Gastrocnemius medialis (tissue), 4 donors: ENCODE results near the gene PPP2R3B. TPM values are rescaled to one million over a fixed set of nuclear protein-coding genes. Genes with fewer than 3 reads are reported as not detected.

ENCODE experiments used
- ATAC-seq, 2 donors: fragments of 150-250 bp; one replicate each; pipeline ENCODE4 v1.9.1; 2016
- DNase-seq, 2 donors: peaks; one replicate each; pipeline ENCODE4 v3.0.0-alpha.2; 2019
- H3K27ac ChIP-seq, 4 donors: fragments of 200-600 bp; sonication (generic); 1 replicate in 1 of 4; 2 replicates in 3 of 4; pipeline ENCODE4 v1.5.1; 2016 to 2018; ENCODE audit warnings: mild to moderate bottlenecking in 2 of 4, moderate library complexity in 1 of 4
- H3K27me3 ChIP-seq, 3 donors: fragments of 200-600 bp; sonication (generic) in 2 of 3; 1 replicate in 1 of 3; 2 replicates in 2 of 3; pipeline versions ENCODE4 v1.5.1 to v1.6.0; 2016 to 2019; ENCODE audit warnings: mild to moderate bottlenecking in 1 of 3, moderate library complexity in 1 of 3
- H3K36me3 ChIP-seq, 2 donors: fragments of 200-600 bp; sonication (generic) in 1 of 2; one replicate each; pipeline ENCODE4 v1.5.1; 2017 to 2018
- H3K4me1 ChIP-seq, 2 donors: fragments of 200-600 bp; sonication (generic) in 1 of 2; one replicate each; pipeline ENCODE4 v1.5.1; 2016 to 2017; ENCODE audit warnings: mild to moderate bottlenecking in 2 of 2
- H3K4me3 ChIP-seq, 4 donors: fragments of 200-600 bp; sonication (generic) in 3 of 4; 1 replicate in 1 of 4; 2 replicates in 3 of 4; pipeline ENCODE4 v1.5.1; 2016 to 2019; ENCODE audit warnings: mild to moderate bottlenecking in 2 of 4
- H3K9me3 ChIP-seq, 3 donors: fragments of 200-600 bp; sonication (generic) in 2 of 3; 1 replicate in 1 of 3; 2 replicates in 2 of 3; pipeline ENCODE4 v1.5.1; 2016 to 2019
- POLR2A ChIP-seq, 2 donors: fragments of 450-650 bp; IDR thresholded peaks; one replicate each; pipeline ENCODE4 v1.6.1; 2017; ENCODE audit warnings: antibody characterized with exemption in 2 of 2, mild to moderate bottlenecking in 2 of 2, moderate library complexity in 2 of 2
- in situ Hi-C, 4 donors: fragments of 200-750 bp; cut with MboI; loops; one replicate each; pipeline versions ENCODE4 v1.15.0 to v1.8.0; 2017; ENCODE audit warnings: low sequenced_read_pairs in 4 of 4
- intact Hi-C: fragments of 100-400 bp; cut with DNase I; formaldehyde crosslinking; loops from one replicate; pipeline ENCODE4 v1.15.1; 2023; ENCODE audit warnings: low total_unique reads
- total RNA-seq, 4 donors: library from RNA; depleted of rRNA; stranded (reverse); fragments of >200 nt; gene quantifications; one replicate each; pipeline versions ENCODE4 v1.1.0 to v1.2.3, GENCODE V29; 2016
- TF ChIP-seq, protein P1 (sequence below), 5 experiments: fragments of 450-650 bp in 3 of 5; fragments of 200-600 bp in 2 of 5; sonication (generic) in 2 of 5; IDR thresholded peaks in 4 of 5; conservative IDR thresholded peaks in 1 of 5; 1 replicate in 4 of 5; 2 replicates in 1 of 5; pipeline ENCODE4 v1.5.1; 2016 to 2019; ENCODE audit warnings: antibody characterized with exemption in 5 of 5, mild to moderate bottlenecking in 3 of 5, moderate library complexity in 3 of 5

PPP2R3B gene
- total RNA-seq, 4 donors from 2014 or later = 53.8 to 103 (median 69.4) TPM

DNA sequence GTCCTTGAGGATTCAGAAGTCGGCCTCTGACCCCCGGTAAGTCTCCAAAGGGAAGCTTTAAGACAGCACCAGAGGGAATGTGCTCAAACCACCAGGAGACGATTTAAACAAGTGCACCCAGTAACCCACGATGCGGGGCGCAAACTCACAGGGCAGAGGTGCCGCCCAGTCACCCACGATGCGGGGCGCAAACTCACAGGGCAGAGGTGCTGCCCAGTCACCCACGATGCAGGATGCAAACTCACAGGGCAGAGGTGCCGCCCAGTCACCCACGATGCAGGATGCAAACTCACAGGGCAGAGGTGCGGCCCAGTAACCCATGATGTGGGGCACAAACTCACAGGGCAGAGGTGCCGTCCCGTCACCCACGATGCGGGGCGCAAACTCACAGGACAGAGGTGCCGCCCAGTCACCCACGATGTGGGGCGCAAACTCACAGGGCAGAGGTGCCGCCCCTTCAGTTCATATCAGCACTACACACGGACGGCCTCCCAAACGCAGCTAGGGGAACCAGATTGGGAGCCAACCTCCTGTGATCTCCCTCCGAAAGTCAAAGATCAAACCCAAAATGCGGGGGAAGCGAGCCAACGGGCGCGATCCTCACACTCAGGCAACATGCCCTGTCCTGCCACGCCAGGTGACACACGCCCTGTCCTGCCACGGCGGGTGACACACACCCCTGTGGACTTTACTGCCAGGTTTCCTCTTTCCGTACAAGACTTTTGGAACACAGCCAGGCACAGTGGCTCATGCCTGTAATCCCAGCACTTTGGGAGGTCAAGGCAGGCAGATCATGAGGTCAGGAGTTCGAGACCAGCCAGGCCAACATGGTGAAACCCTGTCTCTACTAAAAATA, 11.3 kb downstream of the PPP2R3B start:
- TF ChIP-seq, protein P1, sequence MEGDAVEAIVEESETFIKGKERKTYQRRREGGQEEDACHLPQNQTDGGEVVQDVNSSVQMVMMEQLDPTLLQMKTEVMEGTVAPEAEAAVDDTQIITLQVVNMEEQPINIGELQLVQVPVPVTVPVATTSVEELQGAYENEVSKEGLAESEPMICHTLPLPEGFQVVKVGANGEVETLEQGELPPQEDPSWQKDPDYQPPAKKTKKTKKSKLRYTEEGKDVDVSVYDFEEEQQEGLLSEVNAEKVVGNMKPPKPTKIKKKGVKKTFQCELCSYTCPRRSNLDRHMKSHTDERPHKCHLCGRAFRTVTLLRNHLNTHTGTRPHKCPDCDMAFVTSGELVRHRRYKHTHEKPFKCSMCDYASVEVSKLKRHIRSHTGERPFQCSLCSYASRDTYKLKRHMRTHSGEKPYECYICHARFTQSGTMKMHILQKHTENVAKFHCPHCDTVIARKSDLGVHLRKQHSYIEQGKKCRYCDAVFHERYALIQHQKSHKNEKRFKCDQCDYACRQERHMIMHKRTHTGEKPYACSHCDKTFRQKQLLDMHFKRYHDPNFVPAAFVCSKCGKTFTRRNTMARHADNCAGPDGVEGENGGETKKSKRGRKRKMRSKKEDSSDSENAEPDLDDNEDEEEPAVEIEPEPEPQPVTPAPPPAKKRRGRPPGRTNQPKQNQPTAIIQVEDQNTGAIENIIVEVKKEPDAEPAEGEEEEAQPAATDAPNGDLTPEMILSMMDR (IDR thresholded peaks at IDR 0.05 in 4 of 5, conservative IDR thresholded peaks at IDR 0.05 in 1 of 5) = no peak
- TF ChIP-seq POLR2A (IDR thresholded peaks at IDR 0.05) = no peak
- Histone ChIP-seq H3K4me1 (peaks cover 15 to 19% of the 10 kb centered on the region in 2 donors), H3K9me3 (no peaks in the 10 kb centered on the region), H3K4me3 (no peak overlapping the region), H3K36me3 (no peaks in the 10 kb centered on the region), H3K27ac (no peak overlapping the region), H3K27me3 (no peaks in the 10 kb centered on the region)
- in situ Hi-C loops (no loop called here), intact Hi-C loops (no loop called here)
- no peak for ATAC-seq
- DNase-seq = no peak

DNA sequence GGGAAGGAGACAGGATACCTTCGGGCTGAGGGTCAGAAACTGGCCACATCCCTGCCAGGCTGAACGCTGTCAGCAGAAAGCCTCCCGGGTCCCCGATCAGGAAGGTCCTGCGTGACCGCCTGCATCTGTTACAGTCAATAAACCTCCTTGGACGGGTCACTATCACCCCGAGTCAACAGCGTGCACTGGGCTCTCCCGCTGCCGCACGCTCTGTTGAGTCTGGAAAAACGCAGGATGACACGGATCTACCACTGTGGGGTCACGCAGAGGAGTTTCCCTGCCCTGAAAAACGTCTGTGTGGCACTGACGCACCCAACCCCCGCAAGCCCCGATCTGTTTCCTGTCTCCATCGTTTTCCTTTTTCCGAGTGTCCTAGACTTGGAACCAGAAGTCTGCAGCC, 12.1 kb downstream of the PPP2R3B start:
- ATAC-seq = no peak
- Histone ChIP-seq H3K27me3 (no peaks in the 10 kb centered on the region), H3K4me3 (peak overlapping the region; percentile 65 to 69 (median 66)), H3K36me3 (no peaks in the 10 kb centered on the region), H3K9me3 (no peaks in the 10 kb centered on the region), H3K4me1 (peaks cover 23 to 27% of the 10 kb centered on the region in 2 donors), H3K27ac (peak overlapping the region in 1 of 4 donors; percentile 95)
- intact Hi-C loops (no loop called here), in situ Hi-C loops (no loop called here)
- no peak for TF ChIP-seq POLR2A (IDR thresholded peaks at IDR 0.05)
- TF ChIP-seq, protein P1 (IDR thresholded peaks at IDR 0.05 in 4 of 5, conservative IDR thresholded peaks at IDR 0.05 in 1 of 5) = no peak
- no peak for DNase-seq

DNA sequence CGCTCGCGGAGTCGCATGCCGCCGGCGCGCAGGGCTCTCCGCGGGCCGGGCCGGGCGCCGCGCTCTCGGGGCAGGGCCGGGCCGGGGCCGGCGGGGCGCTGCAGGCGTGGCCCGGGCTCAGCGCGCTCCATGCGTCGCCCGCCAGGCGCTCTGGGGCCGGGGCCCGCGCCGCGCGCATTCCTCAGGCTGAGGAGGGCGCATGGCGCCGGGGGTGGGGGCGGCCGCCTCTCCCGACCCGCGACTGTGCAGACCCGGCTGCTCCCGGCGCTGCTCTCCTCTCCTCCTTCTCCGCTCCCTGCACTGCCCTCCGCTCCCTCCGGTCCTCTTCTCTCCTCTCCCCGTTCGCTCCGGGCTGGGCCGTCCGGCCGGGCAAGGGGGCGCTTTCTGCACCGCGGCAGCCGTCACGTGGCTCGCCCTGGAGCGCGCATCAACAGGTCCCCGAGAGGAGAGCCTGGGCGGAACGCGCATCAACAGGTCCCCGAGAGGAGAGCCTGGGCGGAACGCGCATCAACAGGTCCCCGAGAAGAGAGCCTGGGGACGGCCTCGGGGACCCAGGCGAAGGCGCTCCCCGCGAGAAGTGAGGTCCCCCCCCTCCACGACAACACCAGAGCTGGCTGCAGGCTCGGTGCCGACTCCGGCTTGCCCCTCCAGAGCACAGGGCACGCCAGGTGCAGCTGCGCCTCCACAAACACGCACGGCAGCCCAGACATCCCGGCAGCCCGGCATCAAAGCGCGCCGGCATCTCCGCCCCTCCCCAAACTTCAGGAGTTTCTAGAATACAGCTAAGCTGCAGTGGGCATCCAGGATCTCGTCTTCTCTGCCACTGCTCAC, 12.9 kb downstream of the PPP2R3B start:
- no peaks in the 10 kb centered on the region for H3K9me3 ChIP-seq
- H3K4me3 ChIP-seq = peak overlapping the region; percentile 65 to 69 (median 66)
- peaks cover 29 to 30% of the 10 kb centered on the region in 2 donors for H3K4me1 ChIP-seq
- ATAC-seq = peak; percentile 16 to 17
- peak overlapping the region; percentile 89 to 98 (median 94) for H3K27ac ChIP-seq
- DNase-seq = peak; percentile 39 to 44
- TF ChIP-seq POLR2A (IDR thresholded peaks at IDR 0.05) = peak; percentile 39 to 48
- TF ChIP-seq, protein P1 (IDR thresholded peaks at IDR 0.05 in 4 of 5, conservative IDR thresholded peaks at IDR 0.05 in 1 of 5) = no peak
- no peaks in the 10 kb centered on the region for H3K27me3 ChIP-seq
- H3K36me3 ChIP-seq = no peaks in the 10 kb centered on the region
- in situ Hi-C loops (no loop called here), intact Hi-C loops (loop anchor here (2.0 kb wide), 1 partner anchor 13 kb away; the partner anchor contains the start of gene PPP2R3B)

DNA sequence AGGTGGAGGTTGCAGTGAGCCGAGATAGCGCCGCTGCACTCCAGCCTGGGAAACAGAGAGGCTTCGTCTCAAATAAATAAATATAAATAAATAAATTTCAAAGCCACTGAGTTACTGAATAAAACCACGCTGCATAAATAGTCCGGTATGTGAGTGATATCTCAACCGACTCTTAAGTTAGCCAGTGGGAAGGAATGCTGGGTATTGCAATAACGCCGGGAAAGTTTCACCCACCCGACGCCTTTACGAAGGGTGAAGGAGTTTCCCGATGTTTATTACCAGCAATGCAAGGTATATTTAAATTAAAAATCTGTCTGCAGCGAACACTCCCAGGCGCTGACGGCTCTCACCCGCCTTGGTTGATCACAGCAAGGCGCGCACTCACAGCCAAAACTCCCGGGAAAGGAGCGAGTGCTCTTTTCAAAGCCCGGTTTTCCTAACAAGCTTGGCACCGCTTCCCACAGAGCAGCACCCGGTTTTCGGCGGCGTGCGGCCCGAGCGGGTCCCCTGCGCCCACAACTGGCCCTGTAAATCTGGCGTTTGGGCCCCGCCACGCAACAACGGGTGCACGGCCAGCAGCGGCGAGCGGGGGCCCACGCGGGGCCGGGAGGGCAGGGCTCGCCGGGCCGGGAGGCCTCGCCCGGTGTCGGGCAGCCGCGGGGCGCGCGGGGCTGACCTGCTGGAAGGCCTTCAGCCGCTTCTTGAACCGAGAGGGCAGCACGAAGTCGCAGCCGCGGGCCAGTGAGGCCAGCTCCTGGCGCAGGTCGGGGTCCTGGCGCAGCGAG, 13.7 kb downstream of the PPP2R3B start:
- Histone ChIP-seq H3K36me3 (no peaks in the 10 kb centered on the region), H3K4me3 (peak overlapping the region; percentile 51 to 65 (median 56)), H3K4me1 (peaks cover 35 to 37% of the 10 kb centered on the region in 2 donors), H3K27ac (peak overlapping the region; percentile 89 to 98 (median 94)), H3K27me3 (no peaks in the 10 kb centered on the region), H3K9me3 (no peaks in the 10 kb centered on the region)
- intact Hi-C loops (loop anchor here (2.0 kb wide), 1 partner anchor 14 kb away; the partner anchor contains the start of gene PPP2R3B), in situ Hi-C loops (no loop called here)
- TF ChIP-seq, protein P1 (IDR thresholded peaks at IDR 0.05 in 4 of 5, conservative IDR thresholded peaks at IDR 0.05 in 1 of 5) = no peak
- no peak for TF ChIP-seq POLR2A (IDR thresholded peaks at IDR 0.05)
- DNase-seq (no peak), ATAC-seq (peak in 1 of 2 donors; percentile 0)
